NOMO-1 treated with dmso at 0.1 percent for 144 hours (cell line): ENCODE data around the gene RFX3.

Source experiments
- DNase-seq: peaks from one replicate; lab custom pipeline; 2025; ENCODE audit not compliant: unreplicated experiment; lab: John Stamatoyannopoulos, UW

Gene RFX3

DNA sequence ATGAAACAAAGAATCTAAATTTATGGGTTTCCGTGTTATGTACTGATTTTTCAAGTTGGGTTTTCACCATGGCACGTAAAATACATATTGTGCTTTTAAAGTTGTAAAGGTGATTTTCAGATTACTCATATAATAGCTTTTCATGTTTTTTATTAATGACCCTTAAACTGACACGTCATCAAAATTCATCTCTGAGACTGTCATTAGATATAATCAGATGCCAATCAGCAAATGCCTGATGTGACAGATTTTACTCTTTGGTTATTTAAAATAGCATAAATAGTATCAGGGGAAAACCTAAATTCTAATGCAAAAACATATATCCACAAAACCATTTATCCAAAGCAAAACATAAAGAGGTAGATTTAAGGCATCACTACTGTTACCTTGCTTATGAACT, 11.0 kb downstream of the RFX3 start:
- no peak for DNase-seq

DNA sequence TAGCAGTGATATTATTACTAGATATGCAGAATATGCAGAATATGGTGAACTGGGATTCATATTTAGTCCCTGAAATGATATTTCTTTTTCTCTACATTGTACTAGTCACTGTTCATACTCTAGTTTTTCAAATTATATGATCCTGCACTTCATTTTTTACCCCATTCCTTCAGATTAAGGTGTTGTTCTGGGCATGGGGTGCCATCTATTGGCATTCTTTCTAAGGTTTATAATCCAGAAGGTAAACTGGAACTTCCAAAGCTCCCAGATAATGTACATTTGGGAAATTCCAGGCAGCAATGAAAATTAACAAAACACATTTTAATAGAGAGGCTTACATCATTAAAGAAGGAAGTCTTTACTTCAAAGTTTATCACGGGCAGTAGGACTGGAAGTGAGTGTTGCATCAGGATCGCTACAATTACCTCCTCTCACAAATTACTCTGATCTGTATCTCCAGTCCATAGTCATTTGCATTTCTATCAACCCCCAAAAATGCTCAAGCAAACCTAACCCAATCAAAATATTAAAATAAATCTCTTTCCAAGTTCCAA, 12.5 kb downstream of the RFX3 start:
- no peak for DNase-seq

DNA sequence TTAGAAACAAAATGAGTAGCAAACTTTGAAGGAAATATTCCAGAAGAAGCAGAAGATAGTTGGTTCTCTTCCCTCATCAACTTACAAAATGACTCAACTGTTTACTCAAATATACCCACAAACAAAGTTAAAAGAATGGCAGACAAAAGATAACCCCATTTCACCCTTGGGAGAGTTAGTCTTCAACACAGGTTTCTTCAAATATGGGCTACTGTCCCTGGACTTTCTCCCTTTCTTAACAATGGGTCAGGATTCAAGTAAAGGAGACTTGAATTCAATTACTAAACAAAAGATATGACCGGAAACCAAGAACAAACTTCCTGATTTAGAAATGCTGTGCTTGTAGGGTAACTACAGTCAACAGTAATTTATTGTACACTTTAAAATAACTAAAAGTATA, 14.2 kb downstream of the RFX3 start:
- no peak for DNase-seq

DNA sequence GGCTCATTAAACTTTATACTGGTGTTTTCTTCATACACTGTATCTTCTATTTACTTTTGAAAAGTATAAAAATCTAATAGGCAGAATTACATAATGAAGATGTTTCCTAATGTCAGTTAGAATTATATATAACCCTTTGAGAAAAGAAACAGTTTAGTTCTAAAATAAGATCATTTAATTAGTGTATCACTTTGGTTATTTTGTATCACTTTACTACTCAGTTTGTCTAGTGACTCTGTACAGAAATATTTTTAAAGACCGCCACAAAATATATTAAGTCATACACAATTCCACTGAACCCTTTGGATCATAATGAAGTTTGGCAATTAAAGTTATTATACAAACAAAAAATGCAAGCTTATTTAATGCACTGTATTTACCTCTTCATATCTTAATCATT, 15.0 kb downstream of the RFX3 start:
- DNase-seq, result no peak

DNA sequence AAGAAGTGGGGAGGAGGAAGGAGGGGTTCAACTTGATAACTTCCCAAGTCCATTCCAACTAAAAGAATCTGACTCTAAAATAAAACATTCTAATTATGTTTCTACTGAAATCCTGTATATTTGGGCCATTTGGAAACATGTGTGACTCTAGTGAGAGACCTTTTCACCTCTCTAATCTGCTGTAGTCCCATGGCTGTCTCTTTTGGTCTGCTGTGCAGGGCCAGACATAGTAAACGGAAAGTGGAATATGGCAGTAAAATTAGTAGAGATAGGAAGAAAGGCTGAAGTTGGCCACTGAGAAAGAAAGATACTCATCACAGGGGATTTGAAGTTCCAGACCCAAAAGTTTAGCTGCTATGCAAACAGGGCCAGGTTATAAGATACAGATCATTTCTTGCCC, 15.9 kb downstream of the RFX3 start:
- DNase-seq, result no peak

DNA sequence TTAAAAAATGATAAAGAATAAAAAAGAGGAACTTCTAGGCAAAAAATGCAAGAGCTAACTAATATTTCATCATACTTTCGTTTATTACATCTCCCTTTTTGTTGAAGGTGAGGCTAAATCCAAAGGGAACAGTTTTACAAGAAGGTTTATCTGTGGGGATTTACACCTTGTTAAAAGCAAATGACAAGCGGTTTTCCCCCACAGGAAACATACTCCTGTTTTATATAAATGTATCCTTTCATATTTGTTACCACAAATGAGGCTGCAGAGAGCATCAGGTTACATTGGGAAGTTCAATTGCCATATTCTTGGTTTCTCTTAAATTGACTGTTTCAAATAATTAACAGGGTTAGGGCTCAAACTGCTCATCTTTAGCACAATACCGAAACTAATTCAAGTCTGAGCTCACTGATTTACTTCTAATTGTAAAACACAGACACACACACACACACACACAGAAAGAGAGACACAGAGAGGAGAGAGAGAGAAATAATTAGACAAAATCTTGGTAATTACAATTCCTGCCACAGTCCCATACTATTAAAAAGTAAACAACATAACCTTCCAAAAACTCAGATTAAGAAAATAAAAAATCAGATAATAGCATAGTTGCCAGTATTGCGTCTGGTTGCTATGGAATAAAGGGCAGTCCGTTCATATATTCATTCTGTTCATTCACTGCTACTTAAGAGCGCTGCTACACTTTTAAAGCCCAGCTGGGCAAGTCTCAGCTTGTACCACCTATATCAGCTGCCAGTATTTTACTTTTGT, 17.1 kb downstream of the RFX3 start:
- no peak for DNase-seq

DNA sequence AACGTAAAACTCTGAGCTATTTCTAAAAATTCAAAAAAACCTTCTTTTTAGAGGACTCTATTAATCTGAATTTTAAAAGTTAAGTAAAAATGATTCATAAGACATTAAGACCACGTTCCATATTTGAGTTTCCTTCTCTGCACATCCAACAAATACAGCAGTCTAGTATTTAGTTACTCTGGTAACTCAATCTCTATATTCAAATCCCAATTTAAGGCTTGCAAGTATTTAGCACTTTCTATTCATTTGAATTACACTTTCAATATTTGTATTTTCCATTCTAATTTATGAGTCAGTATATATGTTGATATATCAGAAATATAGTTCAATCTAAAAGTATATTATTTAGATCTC, 17.7 kb downstream of the RFX3 start:
- no peak for DNase-seq

DNA sequence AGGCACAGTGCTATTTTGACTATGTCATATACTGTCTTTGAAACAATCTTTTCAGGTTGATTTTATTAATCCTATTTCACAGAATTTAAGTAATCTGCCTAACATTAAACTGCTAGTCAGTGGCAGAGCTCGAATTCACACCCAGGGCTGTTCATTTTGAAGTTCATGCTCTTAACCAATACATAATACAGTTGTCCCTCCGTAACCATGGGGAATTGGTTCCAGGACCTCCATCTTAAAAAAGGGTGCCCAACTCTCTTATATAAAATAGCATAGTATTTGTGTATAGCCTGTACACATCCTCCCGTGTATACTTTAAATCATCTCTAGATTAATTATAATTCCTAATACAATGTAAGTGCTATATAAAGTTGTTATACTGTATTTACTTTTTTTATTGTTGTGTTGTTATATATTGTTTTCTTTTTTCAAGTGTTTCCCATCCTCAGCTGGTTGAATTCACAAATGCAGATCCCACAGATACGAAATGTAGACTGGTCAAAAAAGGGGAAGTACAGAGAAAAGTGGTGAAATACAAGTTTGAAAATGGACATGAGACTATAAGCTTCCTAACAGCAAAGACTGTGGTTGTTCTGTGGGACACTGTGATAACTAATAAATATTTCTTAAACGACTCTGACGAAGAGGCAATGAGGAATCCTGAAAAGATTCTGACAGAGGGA, 18.3 kb downstream of the RFX3 start:
- no peak for DNase-seq

DNA sequence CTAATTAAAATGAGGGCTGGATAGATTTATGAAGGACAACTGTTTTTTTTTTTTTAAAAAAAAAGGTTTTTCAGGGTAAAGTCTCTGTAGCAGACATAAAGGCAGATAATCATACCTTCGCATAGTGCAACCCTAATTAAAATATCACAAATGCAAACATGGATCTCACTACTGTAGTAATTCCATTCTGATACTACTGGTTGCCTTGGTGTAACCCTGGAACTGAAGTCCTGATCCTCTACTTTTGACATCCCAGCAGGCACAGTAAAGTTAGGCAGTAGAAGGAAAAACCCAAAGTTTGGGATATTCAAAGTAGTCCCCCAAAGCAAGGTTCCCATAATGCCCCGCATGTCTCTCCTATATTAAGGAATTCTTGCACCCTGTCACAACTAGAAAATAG, 19.6 kb downstream of the RFX3 start:
- DNase-seq, result no peak

DNA sequence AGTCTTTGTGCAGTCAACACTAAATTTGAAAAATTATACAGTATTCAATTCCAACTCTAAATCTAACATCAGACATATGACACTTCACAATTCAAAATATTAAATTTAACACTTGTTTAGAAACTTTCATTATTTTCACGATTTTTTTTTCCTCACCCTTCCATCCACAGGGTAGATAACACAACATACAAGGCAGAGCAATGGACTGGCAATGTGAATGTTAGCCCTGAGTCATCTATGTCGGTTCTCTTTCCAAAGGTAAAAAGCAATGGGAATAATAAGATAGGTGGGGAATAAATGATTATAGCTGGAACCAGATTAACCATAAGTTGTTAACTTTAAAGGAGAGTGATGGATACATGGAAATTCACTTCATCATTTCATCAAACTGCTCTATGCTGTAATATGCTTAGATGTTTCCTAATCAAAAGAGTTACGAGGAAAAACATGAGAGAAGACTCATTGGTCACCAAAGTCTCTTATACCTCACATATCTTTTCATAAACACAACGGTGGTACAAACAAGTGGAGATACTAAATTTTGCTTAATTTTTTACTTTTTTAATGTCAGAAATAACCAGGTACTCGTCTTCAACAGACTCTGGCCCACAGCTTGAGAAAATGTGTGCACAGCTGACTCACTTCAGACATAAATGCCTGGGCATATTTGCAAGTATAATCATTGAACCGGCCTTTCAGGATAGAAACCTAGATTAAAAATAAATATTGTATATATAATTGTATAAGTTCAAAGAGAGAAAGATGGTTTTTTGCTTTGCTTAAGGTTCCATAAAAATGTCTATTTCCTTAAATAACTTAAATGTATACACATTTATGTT, 23.0 kb downstream of the RFX3 start:
- DNase-seq, result no peak

DNA sequence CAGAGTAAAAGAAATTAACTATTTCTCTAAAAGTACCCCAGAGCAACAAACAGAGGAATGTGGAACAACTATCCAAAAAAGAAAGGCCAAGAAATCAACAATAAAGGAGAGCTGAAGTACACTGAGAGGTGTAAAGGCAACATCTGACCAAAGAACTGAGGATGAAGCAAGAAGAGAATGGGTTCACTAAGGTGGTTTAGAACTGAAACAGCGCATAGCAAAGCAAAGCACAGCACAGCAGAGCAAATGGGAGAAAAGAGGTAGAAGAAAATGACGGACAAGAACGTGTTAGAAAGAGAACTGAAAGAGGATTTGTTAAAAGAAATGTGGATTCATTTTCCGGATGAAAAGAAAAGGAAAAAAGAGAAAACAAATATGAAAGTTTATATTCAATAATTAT, 25.8 kb downstream of the RFX3 start:
- no peak for DNase-seq

DNA sequence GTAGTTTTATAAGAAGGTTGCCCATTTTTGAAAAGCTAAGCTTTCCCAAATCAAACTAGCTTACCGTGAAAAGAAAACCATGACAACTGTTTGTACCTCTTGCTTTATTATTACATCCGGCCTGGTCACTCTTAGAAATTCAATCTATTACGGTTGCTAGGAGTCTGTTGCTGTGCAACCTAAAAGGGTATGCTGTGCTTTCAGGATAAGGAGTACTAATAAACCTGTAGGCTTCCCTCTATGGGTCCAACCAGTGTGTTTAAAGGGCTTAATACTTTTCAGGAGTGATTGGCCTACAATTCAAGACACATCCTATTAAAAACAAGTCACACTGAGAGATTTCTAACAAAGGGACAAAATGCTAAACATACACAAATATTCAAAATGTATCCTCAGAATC, 27.1 kb downstream of the RFX3 start:
- no peak for DNase-seq

DNA sequence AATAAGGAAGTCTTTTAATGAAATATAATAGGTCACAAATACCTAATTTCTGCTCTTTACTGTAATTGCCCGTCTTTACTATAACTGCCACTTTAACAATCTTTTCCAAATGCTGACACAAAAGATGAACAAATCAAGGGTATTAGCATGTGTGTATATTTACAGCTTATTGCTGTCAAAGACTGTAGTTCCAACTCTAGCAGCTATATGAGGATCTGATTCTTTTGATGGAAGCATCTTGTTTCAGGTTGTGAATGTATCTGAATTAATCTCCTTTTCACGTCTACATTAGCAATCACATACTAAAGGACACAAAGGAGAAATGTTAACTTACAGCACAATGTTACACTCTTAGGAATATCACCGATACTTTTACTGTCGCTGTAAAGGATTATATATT, 27.9 kb downstream of the RFX3 start:
- no peak for DNase-seq

DNA sequence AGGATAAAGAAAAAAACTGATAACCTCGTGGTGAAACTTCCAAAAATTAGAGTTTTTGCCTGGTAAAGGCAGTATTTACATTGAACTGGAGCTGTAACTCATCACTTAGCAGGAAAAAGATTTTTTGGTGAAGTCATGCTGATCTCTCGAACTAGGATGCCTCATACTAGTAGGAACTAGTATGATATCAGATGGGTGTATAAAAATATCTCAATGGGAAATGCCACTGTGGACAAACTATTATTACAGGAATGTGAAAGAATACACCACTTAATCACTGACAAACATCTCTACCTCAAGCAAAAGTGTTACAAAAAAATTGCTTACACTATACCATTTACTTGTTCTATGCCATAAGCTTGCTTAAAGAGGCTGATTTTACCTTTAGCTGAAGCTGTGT, 28.4 kb downstream of the RFX3 start:
- no peak for DNase-seq

DNA sequence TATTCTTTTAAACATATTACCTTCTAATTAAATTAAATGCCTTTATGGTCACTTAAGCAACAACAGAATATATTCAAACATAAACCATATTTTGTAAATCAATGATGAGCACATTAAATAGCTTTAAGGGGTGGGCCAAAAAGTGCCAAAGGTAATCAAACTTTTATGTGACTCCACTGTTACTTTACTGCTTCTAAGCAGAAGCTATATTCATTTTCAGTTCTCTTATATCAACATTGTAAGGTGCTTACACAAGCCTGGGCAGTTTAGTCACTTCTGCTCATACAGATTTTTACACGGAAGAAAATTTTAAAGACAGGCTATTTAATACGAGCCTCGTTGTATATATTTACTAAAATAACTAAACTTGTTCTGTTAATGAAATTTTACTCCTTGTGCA, 29.9 kb downstream of the RFX3 start:
- no peak for DNase-seq

DNA sequence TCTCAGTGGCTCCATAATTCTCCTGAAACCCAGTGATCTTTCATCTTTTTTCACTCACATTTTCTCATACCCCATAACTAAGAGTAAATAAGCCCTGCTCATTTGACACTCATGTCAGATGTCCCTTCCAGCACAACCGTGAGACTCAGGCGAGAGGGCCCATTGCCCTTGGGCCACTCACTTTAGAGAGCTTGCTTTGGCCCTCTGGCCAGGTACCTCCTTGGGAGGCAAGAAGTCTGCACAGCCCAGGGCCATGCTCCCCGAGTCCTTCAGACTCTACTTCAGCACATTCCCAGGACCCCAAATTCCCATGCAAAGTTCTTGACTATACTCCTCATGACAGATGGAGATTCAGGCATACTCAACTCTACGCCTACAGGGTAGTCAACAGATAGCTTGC, 33.6 kb downstream of the RFX3 start:
- no peak for DNase-seq

DNA sequence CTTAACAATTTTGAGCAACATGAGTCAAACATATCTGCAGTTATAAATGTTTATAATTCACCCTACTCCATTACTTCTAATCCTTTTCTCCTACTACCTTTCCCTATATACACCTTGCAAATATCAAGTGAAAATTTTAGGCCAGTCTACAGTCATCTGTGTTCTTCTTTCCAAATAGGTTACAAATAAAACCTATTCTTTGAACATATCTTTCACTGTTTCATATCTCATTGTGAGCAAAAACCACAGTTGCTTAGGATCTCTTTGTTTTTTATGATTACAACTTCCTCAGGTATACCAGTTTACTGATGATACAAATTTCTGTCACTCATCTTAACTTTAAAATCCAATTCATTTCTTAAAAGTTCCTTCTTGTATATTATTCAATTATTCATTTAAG, 34.4 kb downstream of the RFX3 start:
- no peak for DNase-seq

DNA sequence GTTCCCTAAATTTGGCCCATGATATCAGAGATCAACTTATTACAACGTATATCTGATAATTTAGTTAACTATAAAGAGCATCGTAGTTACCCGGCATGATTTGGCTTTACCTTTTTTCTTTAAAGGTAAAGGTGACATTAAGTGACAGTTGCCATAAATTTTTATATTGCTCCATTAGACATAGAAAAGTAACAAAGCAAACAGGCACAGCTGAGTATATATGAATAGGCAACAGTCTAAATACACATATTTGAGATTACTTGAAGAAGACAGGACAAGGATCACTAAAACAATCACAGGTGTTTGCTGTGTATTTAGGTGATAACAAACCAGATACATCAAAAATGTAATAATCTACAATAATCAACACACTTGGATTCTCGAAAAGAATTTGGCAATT, 34.8 kb downstream of the RFX3 start:
- no peak for DNase-seq

DNA sequence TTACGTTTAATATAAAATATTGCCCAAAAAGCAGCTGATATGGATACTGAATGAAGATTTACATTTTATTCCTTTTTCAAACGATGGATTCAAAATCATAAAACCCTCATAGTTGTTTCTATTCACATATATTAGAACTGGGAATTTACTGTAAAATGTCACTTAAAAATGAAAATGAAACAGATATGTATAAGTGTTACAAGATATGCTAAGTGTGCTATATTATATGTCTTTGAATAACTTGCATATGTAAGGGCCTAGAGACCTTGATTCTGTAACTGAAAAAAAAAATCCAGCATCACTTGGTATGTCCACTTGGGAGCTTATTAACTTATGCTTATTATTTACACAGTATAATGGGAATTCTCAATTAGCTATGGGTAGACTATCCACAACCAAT, 43.2 kb downstream of the RFX3 start:
- DNase-seq, result no peak

DNA sequence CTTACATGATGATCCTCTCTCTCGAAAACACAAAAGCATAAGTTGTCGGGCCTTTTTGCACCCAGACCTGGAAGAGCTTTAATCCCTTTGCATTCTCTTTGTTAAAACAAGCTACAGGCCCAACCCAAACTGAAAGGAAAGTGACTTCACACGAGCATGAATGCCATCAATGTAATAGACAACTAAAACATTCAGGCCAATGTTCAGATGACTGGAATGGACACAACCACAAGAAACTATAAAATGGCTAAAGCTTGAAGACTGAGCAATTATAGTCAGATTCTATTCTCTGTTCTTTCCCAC, 45.5 kb downstream of the RFX3 start:
- no peak for DNase-seq

DNA sequence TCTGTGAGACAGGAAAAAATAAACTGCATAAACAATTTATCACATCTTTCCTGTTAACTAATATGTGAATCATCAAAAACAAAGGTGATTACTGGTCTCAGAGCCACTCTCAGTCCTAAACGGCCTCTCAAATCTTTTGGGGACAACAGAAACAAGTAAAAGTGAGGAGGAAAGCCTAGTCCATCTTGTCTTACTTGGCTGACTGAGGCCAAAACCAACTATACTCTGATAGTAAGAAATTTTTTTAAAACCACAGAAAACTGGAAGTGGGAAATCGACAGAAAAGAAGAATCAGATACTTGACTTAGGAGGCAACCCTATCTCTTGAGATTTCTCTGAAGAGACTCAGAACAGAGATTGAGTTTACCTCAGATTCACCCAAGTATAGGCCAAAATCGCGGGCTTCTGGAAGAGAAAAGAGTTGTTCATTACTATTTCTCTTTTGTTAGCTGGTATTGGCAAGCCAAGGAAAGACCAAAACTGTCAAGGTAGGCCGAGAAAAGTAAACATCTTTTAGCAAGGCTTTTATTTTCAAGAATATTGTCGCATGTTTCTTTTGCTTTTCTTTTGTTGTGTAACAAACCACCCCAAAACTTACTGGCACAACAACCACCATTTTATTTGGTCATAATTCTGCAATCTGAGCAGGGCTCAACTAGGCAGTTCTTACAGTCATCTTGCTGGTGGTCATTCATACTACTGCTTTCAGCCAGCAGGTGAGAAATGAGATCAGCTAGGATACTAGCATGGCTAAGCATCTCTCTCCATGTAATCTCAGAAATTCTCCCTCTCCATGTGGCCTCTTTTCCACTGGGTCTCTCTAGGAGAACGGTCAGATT, 46.1 kb downstream of the RFX3 start:
- DNase-seq, result no peak
